ENCODE data around the gene HTRA3. TPM values are rescaled to one million over a fixed set of nuclear protein-coding genes. Genes with fewer than 3 reads are reported as not detected.

The HTRA3 gene
- total RNA-seq, 5 donors from 2014 or later (not counting 1 experiment from before 2014, with no cell fraction given), result 0.13 to 0.26 TPM; not detected in 3

DNA sequence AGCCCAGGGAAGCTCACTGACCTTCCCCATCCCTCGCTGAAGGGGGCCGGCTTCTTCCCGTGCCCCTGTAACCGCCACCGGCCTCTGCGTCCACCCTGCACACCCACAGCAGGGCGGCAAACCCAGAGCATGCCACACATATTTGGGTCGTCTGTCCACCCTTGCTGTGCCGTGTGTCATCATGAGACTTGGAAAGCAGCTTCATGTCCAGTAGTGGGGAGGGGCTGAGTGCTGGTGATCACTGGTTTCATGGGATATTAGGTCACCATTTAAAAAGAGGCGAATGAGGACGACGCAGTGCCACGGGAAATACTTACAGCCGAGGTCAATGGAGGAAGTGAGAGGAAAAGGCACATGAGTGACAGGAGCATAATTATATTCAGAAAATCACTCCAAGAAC, 74.8 kb downstream of the HTRA3 start:
- H3K4me3 ChIP-seq (ENCODE audit: control insufficient read depth in 1 of 2, extremely low read depth in 1 of 2, low read length in 1 of 2), result no peak overlapping the region
- Mint-ChIP-seq H3K4me3 (no peak overlapping the region), H3K36me3 (no peaks in the 10 kb centered on the region), H3K4me1 (no peaks in the 10 kb centered on the region), H3K27me3 (peaks cover 7 to 8% of the 10 kb centered on the region in 2 donors), H3K9me3 (no peaks in the 10 kb centered on the region), H3K27ac (no peak overlapping the region)
- H3K4me1 ChIP-seq (ENCODE audit: control insufficient read depth in 1 of 2, extremely low read depth in 1 of 2, insufficient read depth in 2 of 2, low read length in 2 of 2), result no peaks in the 10 kb centered on the region
- WGBS (ENCODE audit: insufficient coverage), result 90% methylated on average over 9 of the region's 14 CpGs
- H3K9me3 ChIP-seq, result no peaks in the 10 kb centered on the region
- ATAC-seq (replicated peaks in 1 of 4) (no peak), DNase-seq (peak in 1 of 35 experiments; percentile 11)
- ChIA-PET POLR2A (no interaction called here), CTCF (no interaction called here)
- peaks cover 0 to 22% of the 10 kb centered on the region in 2 experiments for H3K27me3 ChIP-seq (replicated peaks in 1 of 2; ENCODE audit: control insufficient read depth in 2 of 2, extremely low read depth in 1 of 2, insufficient read depth in 2 of 2, low read length in 1 of 2)
- no peaks in the 10 kb centered on the region for H3K36me3 ChIP-seq (ENCODE audit: control insufficient read depth in 2 of 2, extremely low read depth in 1 of 2, insufficient read depth in 1 of 2, low read length in 1 of 2)
- no peak overlapping the region for H3K27ac ChIP-seq (ENCODE audit: low read length)

DNA sequence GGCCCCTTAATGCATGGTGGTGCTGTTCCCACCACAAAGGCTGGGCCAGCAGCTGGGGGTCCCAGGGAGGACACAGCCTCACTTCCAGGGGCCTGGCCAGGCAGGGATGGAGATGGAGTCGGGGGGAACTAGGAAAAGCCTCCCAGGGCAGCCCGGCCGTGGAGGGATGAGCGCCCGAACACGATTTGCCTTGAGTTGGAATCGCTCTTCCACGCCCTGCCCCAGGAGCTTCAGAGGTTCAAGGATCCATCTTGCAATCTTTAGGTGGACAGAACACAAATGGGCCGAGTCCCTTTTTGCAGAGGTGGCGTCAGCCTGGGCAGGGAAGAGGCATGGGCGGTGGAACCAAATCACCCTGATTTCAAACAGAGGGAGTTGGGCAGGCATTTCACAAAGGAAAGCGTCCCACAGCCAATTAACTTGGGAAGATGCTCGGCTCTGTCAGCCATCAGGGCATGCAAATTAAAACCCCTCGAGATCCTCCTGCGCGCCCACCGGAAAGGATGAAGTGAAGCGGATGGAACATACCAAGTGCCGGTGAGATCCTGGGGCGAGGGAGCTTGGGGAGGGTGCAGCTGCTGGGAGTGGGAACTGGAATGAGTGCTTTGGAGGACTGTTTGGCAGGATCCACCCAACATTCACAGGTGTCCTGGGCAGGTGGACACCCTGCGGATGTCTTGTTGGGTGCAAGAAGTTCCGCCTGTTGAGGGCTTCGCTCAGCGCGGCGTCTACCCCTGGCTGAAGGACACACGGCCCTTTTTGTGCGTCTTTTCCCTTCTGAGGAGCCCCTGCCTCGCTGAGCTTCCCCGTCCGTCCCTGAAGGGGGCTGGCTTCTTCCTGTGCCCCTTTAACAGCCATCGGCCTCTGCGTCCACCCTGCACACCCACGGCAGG, 75.7 kb downstream of the HTRA3 start:
- H3K4me3 Mint-ChIP-seq, result no peak overlapping the region
- Histone ChIP-seq H3K36me3 (ENCODE audit: control insufficient read depth in 2 of 2, extremely low read depth in 1 of 2, insufficient read depth in 1 of 2, low read length in 1 of 2) (no peaks in the 10 kb centered on the region), H3K27ac (ENCODE audit: low read length) (no peak overlapping the region), H3K4me3 (ENCODE audit: control insufficient read depth in 1 of 2, extremely low read depth in 1 of 2, low read length in 1 of 2) (no peak overlapping the region), H3K27me3 (replicated peaks in 1 of 2; ENCODE audit: control insufficient read depth in 2 of 2, extremely low read depth in 1 of 2, insufficient read depth in 2 of 2, low read length in 1 of 2) (peaks cover 0 to 27% of the 10 kb centered on the region in 2 experiments), H3K9me3 (no peaks in the 10 kb centered on the region), H3K4me1 (ENCODE audit: control insufficient read depth in 1 of 2, extremely low read depth in 1 of 2, insufficient read depth in 2 of 2, low read length in 2 of 2) (no peaks in the 10 kb centered on the region)
- H3K27me3 Mint-ChIP-seq, result peaks cover 8 to 13% of the 10 kb centered on the region in 2 donors
- H3K36me3 Mint-ChIP-seq, result no peaks in the 10 kb centered on the region
- DNase-seq, result peak in 1 of 35 experiments; percentile 20
- no peaks in the 10 kb centered on the region for H3K4me1 Mint-ChIP-seq
- CTCF ChIA-PET, result no interaction called here
- H3K9me3 Mint-ChIP-seq, result no peaks in the 10 kb centered on the region
- WGBS (ENCODE audit: insufficient coverage), result 90% methylated on average over 29 of the region's 34 CpGs
- no peak overlapping the region for H3K27ac Mint-ChIP-seq
- POLR2A ChIA-PET, result no interaction called here
- no peak for ATAC-seq (replicated peaks in 1 of 4)

DNA sequence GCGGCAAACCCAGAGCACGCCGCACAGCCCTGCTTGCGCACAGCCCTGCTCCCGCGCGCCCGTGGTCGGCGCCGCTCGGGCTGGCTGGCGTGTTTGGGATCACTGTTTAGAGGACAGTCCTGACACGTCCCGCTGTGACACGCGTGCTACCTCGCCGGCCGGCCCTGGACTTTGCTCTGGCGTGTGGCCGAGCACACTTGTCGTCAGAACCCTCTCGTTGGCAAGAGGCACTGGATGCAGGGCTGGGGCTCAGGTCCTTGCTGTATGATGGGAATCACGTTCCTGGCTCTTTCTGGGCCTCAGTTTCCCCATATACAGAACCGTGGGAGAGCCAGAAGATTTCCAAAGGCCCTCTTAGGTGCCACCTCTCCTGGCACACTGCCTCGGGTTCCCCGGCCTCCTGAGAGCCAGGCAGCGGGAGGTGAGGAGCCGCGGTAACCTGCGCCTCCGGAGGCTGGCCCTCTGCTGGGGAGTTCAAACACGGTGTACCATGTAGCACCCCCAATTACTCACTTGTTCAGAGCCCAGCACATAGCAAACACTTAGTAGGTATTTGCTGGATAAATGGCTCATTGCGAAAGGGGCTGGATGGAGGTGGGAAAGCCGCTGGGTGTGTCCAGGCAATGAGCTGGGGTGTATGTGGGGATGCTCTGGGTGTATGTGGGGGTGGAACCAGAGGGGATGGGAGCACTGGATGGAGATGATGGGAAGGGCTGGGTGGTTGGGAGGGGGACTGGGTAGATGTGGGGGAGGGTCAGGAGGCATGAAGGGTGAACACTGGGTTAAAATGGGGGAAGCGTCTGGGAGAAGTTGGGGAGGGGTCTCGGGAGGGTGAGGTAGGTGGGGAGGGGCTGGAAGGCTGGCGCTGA, 76.6 kb downstream of the HTRA3 start:
- POLR2A ChIA-PET, result no interaction called here
- H3K4me1 Mint-ChIP-seq, result no peaks in the 10 kb centered on the region
- H3K27me3 Mint-ChIP-seq, result peaks cover 8 to 18% of the 10 kb centered on the region in 2 donors
- DNase-seq (no peak), ATAC-seq (replicated peaks in 1 of 4) (no peak)
- H3K27ac ChIP-seq (ENCODE audit: low read length), result no peak overlapping the region
- no peak overlapping the region for H3K4me3 ChIP-seq (ENCODE audit: control insufficient read depth in 1 of 2, extremely low read depth in 1 of 2, low read length in 1 of 2)
- no peaks in the 10 kb centered on the region for H3K36me3 Mint-ChIP-seq
- no peak overlapping the region for H3K4me3 Mint-ChIP-seq
- no peaks in the 10 kb centered on the region for H3K36me3 ChIP-seq (ENCODE audit: control insufficient read depth in 2 of 2, extremely low read depth in 1 of 2, insufficient read depth in 1 of 2, low read length in 1 of 2)
- H3K9me3 Mint-ChIP-seq, result no peaks in the 10 kb centered on the region
- H3K4me1 ChIP-seq (ENCODE audit: control insufficient read depth in 1 of 2, extremely low read depth in 1 of 2, insufficient read depth in 2 of 2, low read length in 2 of 2), result no peaks in the 10 kb centered on the region
- H3K27ac Mint-ChIP-seq, result no peak overlapping the region
- WGBS (ENCODE audit: insufficient coverage), result 94% methylated on average over 30 of the region's 39 CpGs
- H3K27me3 ChIP-seq (replicated peaks in 1 of 2; ENCODE audit: control insufficient read depth in 2 of 2, extremely low read depth in 1 of 2, insufficient read depth in 2 of 2, low read length in 1 of 2), result peaks cover 0 to 29% of the 10 kb centered on the region in 2 experiments
- no peaks in the 10 kb centered on the region for H3K9me3 ChIP-seq
- CTCF ChIA-PET, result no interaction called here

DNA sequence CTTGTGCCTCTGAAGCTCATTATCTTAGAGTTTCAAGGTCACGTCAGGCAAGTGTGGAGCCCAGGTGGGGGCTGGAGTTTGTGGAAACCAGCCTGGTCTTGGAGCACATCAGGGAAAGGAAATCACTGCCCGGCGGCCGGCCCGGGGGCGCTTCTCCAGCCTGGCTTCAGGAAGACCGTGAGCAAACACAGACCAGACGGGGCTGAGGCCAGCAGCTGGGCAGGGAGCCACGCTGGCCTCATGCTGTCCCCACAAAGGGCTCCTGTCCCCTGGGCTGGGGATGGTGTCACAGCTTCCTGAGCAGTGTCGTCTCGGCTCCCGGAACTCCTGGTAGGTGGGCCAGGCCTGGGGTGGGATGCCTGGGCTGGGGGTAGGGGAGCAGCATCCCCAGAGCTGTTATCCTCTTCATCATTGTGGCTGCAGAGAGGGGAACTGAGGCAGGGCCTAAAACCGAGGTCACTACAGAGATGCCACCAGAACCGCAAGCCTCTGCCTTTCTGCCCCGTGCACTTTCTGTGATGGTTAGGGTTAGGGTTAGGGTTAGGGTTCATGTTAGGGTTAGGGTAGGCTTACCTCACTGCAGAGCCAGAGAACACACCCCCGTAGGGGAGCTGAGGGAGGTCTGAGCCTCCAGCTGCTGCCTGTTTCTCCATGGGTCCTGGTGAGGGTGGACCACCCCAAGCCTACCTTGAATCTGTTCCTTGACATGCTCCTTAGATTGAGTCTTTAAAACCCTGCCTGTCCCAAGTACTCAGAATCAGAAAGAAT, 77.5 kb downstream of the HTRA3 start:
- Histone ChIP-seq H3K27me3 (replicated peaks in 1 of 2; ENCODE audit: control insufficient read depth in 2 of 2, extremely low read depth in 1 of 2, insufficient read depth in 2 of 2, low read length in 1 of 2) (peaks cover 0 to 32% of the 10 kb centered on the region in 2 experiments), H3K4me1 (ENCODE audit: control insufficient read depth in 1 of 2, extremely low read depth in 1 of 2, insufficient read depth in 2 of 2, low read length in 2 of 2) (no peaks in the 10 kb centered on the region), H3K27ac (ENCODE audit: low read length) (no peak overlapping the region), H3K9me3 (no peaks in the 10 kb centered on the region), H3K4me3 (ENCODE audit: control insufficient read depth in 1 of 2, extremely low read depth in 1 of 2, low read length in 1 of 2) (no peak overlapping the region), H3K36me3 (ENCODE audit: control insufficient read depth in 2 of 2, extremely low read depth in 1 of 2, insufficient read depth in 1 of 2, low read length in 1 of 2) (no peaks in the 10 kb centered on the region)
- Mint-ChIP-seq H3K27me3 (peaks cover 4 to 14% of the 10 kb centered on the region in 2 donors), H3K36me3 (no peaks in the 10 kb centered on the region), H3K4me1 (no peaks in the 10 kb centered on the region), H3K9me3 (no peaks in the 10 kb centered on the region), H3K27ac (no peak overlapping the region), H3K4me3 (no peak overlapping the region)
- 78% methylated on average over 12 of the region's 16 CpGs for WGBS (ENCODE audit: insufficient coverage)
- ChIA-PET POLR2A (no interaction called here), CTCF (no interaction called here)
- DNase-seq, result peak in 1 of 35 experiments; percentile 17
- no peak for ATAC-seq (replicated peaks in 1 of 4)

DNA sequence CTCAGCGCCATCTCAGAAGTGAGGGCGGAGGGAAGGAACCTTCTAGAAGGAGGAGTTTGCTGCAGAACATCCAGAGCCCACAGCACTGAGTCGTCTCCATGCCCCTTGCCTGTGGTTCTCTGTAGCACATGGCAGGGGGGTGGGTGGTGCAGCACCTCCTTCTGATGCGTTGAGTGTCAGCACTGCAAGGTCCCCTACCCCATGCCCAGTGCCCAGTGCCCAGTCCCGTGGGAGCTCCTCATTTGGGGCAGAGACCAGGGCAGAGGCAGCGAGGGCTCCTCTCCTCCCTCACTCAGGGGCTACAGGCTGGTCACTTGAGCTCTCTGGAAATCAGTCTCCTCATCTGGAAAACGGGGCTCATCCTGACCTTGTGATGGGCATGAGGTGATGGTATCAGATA, 78.1 kb downstream of the HTRA3 start:
- no peaks in the 10 kb centered on the region for H3K36me3 Mint-ChIP-seq
- no peak overlapping the region for H3K27ac Mint-ChIP-seq
- ChIA-PET POLR2A (no interaction called here), CTCF (no interaction called here)
- H3K27me3 Mint-ChIP-seq, result peaks cover 1 to 13% of the 10 kb centered on the region in 2 donors
- no peaks in the 10 kb centered on the region for H3K9me3 ChIP-seq
- no peaks in the 10 kb centered on the region for H3K4me1 Mint-ChIP-seq
- DNase-seq (no peak), ATAC-seq (replicated peaks in 1 of 4) (no peak)
- WGBS (ENCODE audit: insufficient coverage), result no CpG with 5 or more reads among the region's 7 CpGs
- no peak overlapping the region for H3K4me3 Mint-ChIP-seq
- H3K36me3 ChIP-seq (ENCODE audit: control insufficient read depth in 2 of 2, extremely low read depth in 1 of 2, insufficient read depth in 1 of 2, low read length in 1 of 2), result no peaks in the 10 kb centered on the region
- H3K27me3 ChIP-seq (replicated peaks in 1 of 2; ENCODE audit: control insufficient read depth in 2 of 2, extremely low read depth in 1 of 2, insufficient read depth in 2 of 2, low read length in 1 of 2), result peaks cover 0 to 36% of the 10 kb centered on the region in 2 experiments
- no peak overlapping the region for H3K27ac ChIP-seq (ENCODE audit: low read length)
- H3K9me3 Mint-ChIP-seq, result no peaks in the 10 kb centered on the region
- no peaks in the 10 kb centered on the region for H3K4me1 ChIP-seq (ENCODE audit: control insufficient read depth in 1 of 2, extremely low read depth in 1 of 2, insufficient read depth in 2 of 2, low read length in 2 of 2)
- H3K4me3 ChIP-seq (ENCODE audit: control insufficient read depth in 1 of 2, extremely low read depth in 1 of 2, low read length in 1 of 2), result no peak overlapping the region

DNA sequence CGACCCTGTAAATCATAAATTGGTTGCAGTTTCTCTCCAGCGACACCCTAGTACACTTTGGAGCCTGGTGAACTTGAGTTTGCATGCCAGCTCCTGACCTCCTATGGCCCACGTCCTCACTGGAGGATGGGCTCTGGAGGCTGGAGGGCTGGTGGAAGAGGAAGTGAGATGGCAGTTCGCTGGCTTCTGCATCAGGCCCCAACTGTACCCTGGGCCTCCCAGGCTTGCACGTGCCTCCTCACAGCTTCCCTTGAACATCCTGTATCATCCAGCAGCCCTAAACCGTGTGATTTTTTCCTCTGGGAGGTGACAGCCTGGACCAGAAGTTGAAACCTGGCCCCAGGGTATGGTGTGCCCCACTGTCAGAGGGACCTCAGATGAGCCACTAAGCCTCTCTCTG, 78.5 kb downstream of the HTRA3 start:
- Histone ChIP-seq H3K27me3 (replicated peaks in 1 of 2; ENCODE audit: control insufficient read depth in 2 of 2, extremely low read depth in 1 of 2, insufficient read depth in 2 of 2, low read length in 1 of 2) (peaks cover 0 to 36% of the 10 kb centered on the region in 2 experiments), H3K36me3 (ENCODE audit: control insufficient read depth in 2 of 2, extremely low read depth in 1 of 2, insufficient read depth in 1 of 2, low read length in 1 of 2) (no peaks in the 10 kb centered on the region), H3K27ac (ENCODE audit: low read length) (no peak overlapping the region), H3K9me3 (no peaks in the 10 kb centered on the region), H3K4me1 (ENCODE audit: control insufficient read depth in 1 of 2, extremely low read depth in 1 of 2, insufficient read depth in 2 of 2, low read length in 2 of 2) (no peaks in the 10 kb centered on the region), H3K4me3 (ENCODE audit: control insufficient read depth in 1 of 2, extremely low read depth in 1 of 2, low read length in 1 of 2) (no peak overlapping the region)
- Mint-ChIP-seq H3K9me3 (no peaks in the 10 kb centered on the region), H3K27ac (no peak overlapping the region), H3K36me3 (no peaks in the 10 kb centered on the region), H3K4me3 (no peak overlapping the region), H3K27me3 (peaks cover 0 to 13% of the 10 kb centered on the region in 2 donors), H3K4me1 (no peaks in the 10 kb centered on the region)
- ATAC-seq (replicated peaks in 1 of 4), result no peak
- ChIA-PET CTCF (no interaction called here), POLR2A (no interaction called here)
- peak in 1 of 35 experiments; percentile 4 for DNase-seq
- 42% methylated on average over 2 of the region's 6 CpGs for WGBS (ENCODE audit: insufficient coverage)

Measured in T-cell (primary cell).